SK-N-SH (cell line): ENCODE measurements around the gene RYR3. TPM values are rescaled to one million over a fixed set of nuclear protein-coding genes. Genes with fewer than 3 reads are reported as not detected.

Experiments
- CTCF ChIA-PET: fragments of 300-600, 350-600 bp; formaldehyde crosslinking; extraction: SDS; loops from one replicate; lab custom pipeline; 2021; lab: Yijun Ruan, JAX
- POLR2A ChIA-PET: fragments of 350-600 bp; sonication (Branson Sonifier 250); formaldehyde crosslinking; extraction: SDS; loops from one replicate; lab custom pipeline; 2020; ENCODE audit warnings: antibody characterized with exemption, inconsistent platforms; lab: Yijun Ruan, JAX
- DNase-seq: peaks from one replicate; pipeline ENCODE4 v3.0.0; 2012
- H2AFZ ChIP-seq: fragments of 200-600 bp; sonication (generic); 2 replicates; pipeline ENCODE4 v1.8.1; 2016; ENCODE audit warnings: antibody characterized with exemption, mild to moderate bottlenecking, low read depth
- H3F3A ChIP-seq: fragments of 200-600 bp; sonication (generic); replicated peaks from 2 replicates; pipeline ENCODE3; 2016; ENCODE audit warnings: antibody characterized with exemption, mild to moderate bottlenecking; ENCODE audit not compliant: insufficient read depth
- H3K27ac ChIP-seq, 2 experiments: fragments of 200-500 bp in 1 of 2; fragments of 200-600 bp in 1 of 2; sonication (Bioruptor generic) in 1 of 2; sonication (generic), shearing (Covaris generic) in 1 of 2; 2 replicates each; pipeline versions ENCODE4 v1.5.1 to v1.6.1; 2014 to 2016; ENCODE audit warnings: low read depth in 2 of 2, inconsistent platforms in 1 of 2, low read length in 1 of 2, mild to moderate bottlenecking in 1 of 2, mixed read lengths in 1 of 2
- H3K27me3 ChIP-seq: fragments of 200-600 bp; sonication (generic), shearing (Covaris generic); 2 replicates; pipeline ENCODE4 v1.6.1; 2016; ENCODE audit warnings: mixed run types; ENCODE audit not compliant: insufficient read depth
- H3K36me3 ChIP-seq, 2 experiments: fragments of 200-500 bp in 1 of 2; fragments of 200-600 bp in 1 of 2; sonication (Bioruptor generic) in 1 of 2; sonication (generic) in 1 of 2; replicated peaks in 1 of 2; 2 replicates each; pipeline versions ENCODE3 to v1.5.1; 2014 to 2016; ENCODE audit warnings: low read length in 1 of 2, mild to moderate bottlenecking in 1 of 2; ENCODE audit not compliant: insufficient read depth in 2 of 2, control insufficient read depth in 1 of 2
- H3K4me1 ChIP-seq, 2 experiments: fragments of 200-500 bp in 1 of 2; fragments of 200-600 bp in 1 of 2; sonication (Bioruptor generic) in 1 of 2; sonication (generic), shearing (Covaris generic) in 1 of 2; 2 replicates each; pipeline versions ENCODE4 v1.5.1 to v1.6.1; 2014 to 2016; ENCODE audit warnings: low read depth in 1 of 2, low read length in 1 of 2, mixed run types in 1 of 2; ENCODE audit not compliant: insufficient read depth in 2 of 2, control insufficient read depth in 1 of 2
- H3K4me2 ChIP-seq: fragments of 200-600 bp; sonication (generic), shearing (Covaris generic); 2 replicates; pipeline ENCODE4 v1.6.1; 2017; ENCODE audit warnings: mixed run types
- H3K4me3 ChIP-seq, 2 experiments: fragments of 200-500 bp in 1 of 2; fragments of 200-600 bp in 1 of 2; sonication (Bioruptor generic) in 1 of 2; sonication (generic), shearing (Covaris generic) in 1 of 2; 2 replicates each; pipeline versions ENCODE4 v1.5.1 to v1.8.1; 2014 to 2016; ENCODE audit warnings: low read depth in 2 of 2, inconsistent platforms in 1 of 2, low read length in 1 of 2, mild to moderate bottlenecking in 1 of 2, mixed read lengths in 1 of 2, moderate library complexity in 1 of 2
- H3K79me2 ChIP-seq: fragments of 200-600 bp; sonication (generic); 2 replicates; pipeline ENCODE4 v1.8.1; 2017; ENCODE audit warnings: mild to moderate bottlenecking; ENCODE audit not compliant: insufficient read depth
- H3K9ac ChIP-seq: fragments of 200-600 bp; sonication (generic); 2 replicates; pipeline ENCODE4 v1.6.1; 2017; ENCODE audit warnings: mixed run types
- H3K9me2 ChIP-seq: fragments of 200-600 bp; sonication (generic); 2 replicates; pipeline ENCODE4 v1.6.1; 2017; ENCODE audit warnings: mixed run types
- H3K9me3 ChIP-seq: fragments of 200-600 bp; sonication (generic); 2 replicates; pipeline ENCODE4 v1.6.1; 2017; ENCODE audit warnings: mixed run types, mild to moderate bottlenecking, moderate library complexity
- H4K20me1 ChIP-seq: fragments of 200-600 bp; sonication (generic); 2 replicates; pipeline ENCODE4 v1.6.1; 2017; ENCODE audit warnings: mild to moderate bottlenecking, mixed run types; ENCODE audit not compliant: insufficient read depth
- ELF1 ChIP-seq: IDR thresholded peaks from 2 replicates; pipeline ENCODE4 v1.4.0; 2012
- FOSL2 ChIP-seq: IDR thresholded peaks from 2 replicates; pipeline ENCODE4 v1.4.0; 2012; ENCODE audit warnings: low read depth, mild to moderate bottlenecking, moderate library complexity, borderline replicate concordance
- MAX ChIP-seq: IDR thresholded peaks from 2 replicates; pipeline ENCODE4 v1.4.0; 2012; ENCODE audit warnings: low read depth
- MXI1 ChIP-seq: IDR thresholded peaks from 2 replicates; pipeline ENCODE4 v1.6.1; 2012; ENCODE audit warnings: mild to moderate bottlenecking, low read depth, low read length, improper control_type of control experiment
- REST ChIP-seq: IDR thresholded peaks from 2 replicates; pipeline ENCODE4 v1.6.1; 2012; ENCODE audit warnings: mild to moderate bottlenecking, low read depth, low read length, moderate library complexity
- SIN3A ChIP-seq: IDR thresholded peaks from 2 replicates; pipeline ENCODE4 v1.6.1; 2012; ENCODE audit warnings: low read depth, mild to moderate bottlenecking, low read length, moderate library complexity, borderline replicate concordance
- USF1 ChIP-seq: IDR thresholded peaks from 2 replicates; pipeline ENCODE4 v1.4.0; 2012; ENCODE audit warnings: low read depth, borderline replicate concordance
- ZBTB33 ChIP-seq: IDR thresholded peaks from 2 replicates; pipeline ENCODE4 v1.4.0; 2012; ENCODE audit warnings: low read depth, borderline replicate concordance
- WGBS: methylation state at CpG from one replicate; pipeline ENCODE4 v1.1.6; 2017; ENCODE audit warnings: low lambda C conversion rate; 5-methylcytosine and 5-hydroxymethylcytosine counted together
- polyA plus RNA-seq, 3 experiments: library from polyadenylated mRNA; depleted of rRNA; stranded (reverse); fragments of >200 nt; gene quantifications; 2 replicates each; pipeline ENCODE4 v1.2.3, GENCODE V29; 2012

The RYR3 gene
- polyA plus RNA-seq, 1 of the 3 experiments (the other 2 are of a cell fraction) = 0.02 TPM

GRCh38 chr15:33283576-33283975 lies 27.2 kb upstream of the RYR3 start (continued):
- no peak for TF ChIP-seq REST
- TF ChIP-seq USF1 = no peak
- no peak for TF ChIP-seq MXI1
- no peak for TF ChIP-seq ELF1
- no peak for TF ChIP-seq FOSL2
- no peak for TF ChIP-seq SIN3A
- TF ChIP-seq MAX = no peak

GRCh38 chr15:33284336-33284735 lies 26.4 kb upstream of the RYR3 start:
- H3K9ac ChIP-seq = no peak overlapping the region
- H3K79me2 ChIP-seq = no peaks in the 10 kb centered on the region
- ChIA-PET POLR2A (no interaction called here), CTCF (interaction anchor here (1.2 to 4.3 kb wide), 3 partner anchors 9 to 453 kb away, joined by 4 to 41 read pairs (median 6); no protein-coding TSS in a partner anchor)
- H3K9me2 ChIP-seq = no peaks in the 10 kb centered on the region
- no peaks in the 10 kb centered on the region for H3K27me3 ChIP-seq
- 83% methylated on average over 1 of the region's 1 CpG for WGBS
- no peak overlapping the region for H3K27ac ChIP-seq
- H3K9me3 ChIP-seq = no peaks in the 10 kb centered on the region
- H3K4me1 ChIP-seq = peaks cover 0 to 6% of the 10 kb centered on the region in 2 experiments; a peak in 2 of 4 replicates
- no peak overlapping the region for H3K4me2 ChIP-seq
- no peak overlapping the region for H3K4me3 ChIP-seq
- DNase-seq = no peak
- TF ChIP-seq ZBTB33 (no peak), FOSL2 (no peak)
- no peak overlapping the region for H2AFZ ChIP-seq
- no peaks in the 10 kb centered on the region for H3K36me3 ChIP-seq
- H4K20me1 ChIP-seq = no peaks in the 10 kb centered on the region
- peaks cover 7% of the 10 kb centered on the region for H3F3A ChIP-seq
